HG02970 (cell line): Measurements from ENCODE around the gene BAAT.
"Not testable (repeated sequence)": the region's sequence is repeated elsewhere in the genome, so short reads cannot be mapped to it uniquely, and the experiment has no call there.

Experiments
- ATAC-seq: cut with Tn5 transposase; IDR thresholded peaks from one replicate; pipeline ENCODE4 v1.9.1; 2021; ENCODE audit warnings: mild to moderate bottlenecking, moderate library complexity, moderate number of reproducible peaks; ENCODE audit not compliant: unreplicated experiment, low FRiP score

The BAAT gene

GRCh38 chr9:101366038-101366756 is 18.6 kb downstream of the BAAT start:
- ATAC-seq: no peak

GRCh38 chr9:101365181-101365580 is 19.6 kb downstream of the BAAT start:
- no peak for ATAC-seq

DNA sequence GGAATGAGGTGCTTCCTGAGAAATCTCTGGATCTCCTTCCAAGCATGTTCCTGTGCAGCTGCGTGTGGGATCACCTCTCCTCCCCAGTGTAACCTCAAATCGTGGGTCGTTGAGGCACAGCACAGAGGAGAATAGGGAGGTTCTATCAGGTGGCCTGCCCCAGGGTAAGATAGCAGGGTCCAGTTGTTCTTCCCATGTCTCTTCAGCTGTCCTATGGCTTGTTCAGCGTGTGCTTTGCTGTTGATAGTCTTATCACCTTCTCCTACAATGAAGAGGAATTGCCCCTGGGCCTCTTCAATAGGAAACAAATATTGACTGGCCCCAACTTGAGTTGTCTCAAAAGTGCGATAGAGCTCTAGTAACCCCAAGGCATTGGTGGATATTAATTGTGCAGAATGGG is 22.4 kb downstream of the BAAT start:
- ATAC-seq: no peak

DNA sequence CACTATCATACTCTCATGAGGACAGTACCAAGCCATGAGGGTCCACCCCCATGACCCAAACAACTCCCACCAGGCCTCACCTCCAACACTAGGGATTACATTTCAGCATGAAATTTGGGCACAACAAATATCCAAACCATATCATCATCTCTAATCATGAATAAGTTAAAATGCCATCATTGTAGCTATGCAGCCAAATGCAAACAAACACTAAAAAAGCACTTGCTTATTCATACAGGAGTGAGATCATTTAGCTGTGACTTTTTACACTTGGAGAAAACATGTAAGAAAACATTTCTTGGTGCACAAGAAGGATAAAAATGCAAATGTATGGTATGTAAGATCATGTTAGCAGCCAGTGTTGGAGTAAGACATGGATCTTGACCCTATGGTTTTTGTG is 24.2 kb downstream of the BAAT start:
- ATAC-seq: no peak

GRCh38 chr9:101359679-101360078 is 25.1 kb downstream of the BAAT start:
- no peak for ATAC-seq

DNA sequence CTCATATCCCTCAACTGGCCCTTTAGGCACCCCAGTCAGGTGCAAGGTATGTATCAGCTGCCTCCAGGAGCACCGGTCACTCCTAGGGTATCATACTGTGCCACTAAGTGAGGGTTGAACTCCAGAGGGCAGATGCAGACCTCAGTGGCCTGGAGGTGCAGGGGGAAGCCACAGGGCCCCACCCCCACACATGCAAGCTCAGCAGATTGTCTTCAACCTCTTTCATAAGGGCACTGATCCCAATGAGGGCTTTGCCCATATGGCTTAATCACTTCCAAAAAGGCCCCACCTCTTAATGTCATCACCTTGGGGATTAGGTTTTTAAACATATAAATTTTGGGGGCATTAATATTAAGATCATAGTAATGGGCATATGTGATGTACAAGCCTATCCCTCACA is 28.2 kb downstream of the BAAT start:
- ATAC-seq: no peak

DNA sequence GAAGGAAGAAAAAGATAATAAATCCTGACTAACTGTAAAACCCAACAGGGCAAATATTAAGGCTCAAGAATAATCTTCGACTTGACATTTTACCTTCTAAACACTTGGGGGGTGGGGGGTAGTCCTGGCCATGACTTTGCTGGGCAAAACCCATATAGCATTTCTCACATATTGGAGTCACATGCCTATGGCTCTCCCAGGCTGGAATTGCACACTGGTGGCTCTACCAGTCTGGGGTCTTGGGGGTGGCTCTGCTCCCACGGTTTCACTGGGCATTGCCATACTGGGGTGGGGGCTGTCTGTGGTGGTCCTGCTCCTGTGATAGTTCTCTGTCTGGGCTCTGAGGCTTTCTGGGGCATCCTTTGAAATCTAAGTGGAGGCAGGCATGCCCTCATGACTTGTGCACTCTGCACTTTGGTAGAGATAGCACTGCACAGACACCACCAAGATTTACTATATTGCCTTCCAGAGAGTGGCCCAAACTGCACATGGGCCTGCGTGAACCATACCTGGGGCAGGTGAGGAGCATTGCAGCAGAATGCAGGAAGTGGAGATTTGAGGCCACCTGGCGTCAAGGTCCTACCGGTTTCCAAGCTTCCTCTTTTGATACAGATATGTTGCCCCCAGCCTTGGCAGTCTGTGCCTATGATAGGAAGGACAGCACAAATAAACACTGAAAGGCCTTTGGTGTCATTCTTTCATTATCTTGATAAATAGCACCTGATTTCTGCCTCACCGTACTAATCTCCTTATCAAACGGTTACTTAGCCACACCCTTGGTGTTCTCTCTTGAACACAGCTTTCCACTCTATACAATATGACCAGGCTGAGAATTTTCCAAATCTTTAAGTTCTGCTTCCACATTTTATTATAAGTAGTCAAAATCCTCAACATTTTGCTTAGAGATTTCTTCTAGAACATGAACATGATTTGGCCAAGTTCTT is 29.8 kb downstream of the BAAT start:
- ATAC-seq: no peak

DNA sequence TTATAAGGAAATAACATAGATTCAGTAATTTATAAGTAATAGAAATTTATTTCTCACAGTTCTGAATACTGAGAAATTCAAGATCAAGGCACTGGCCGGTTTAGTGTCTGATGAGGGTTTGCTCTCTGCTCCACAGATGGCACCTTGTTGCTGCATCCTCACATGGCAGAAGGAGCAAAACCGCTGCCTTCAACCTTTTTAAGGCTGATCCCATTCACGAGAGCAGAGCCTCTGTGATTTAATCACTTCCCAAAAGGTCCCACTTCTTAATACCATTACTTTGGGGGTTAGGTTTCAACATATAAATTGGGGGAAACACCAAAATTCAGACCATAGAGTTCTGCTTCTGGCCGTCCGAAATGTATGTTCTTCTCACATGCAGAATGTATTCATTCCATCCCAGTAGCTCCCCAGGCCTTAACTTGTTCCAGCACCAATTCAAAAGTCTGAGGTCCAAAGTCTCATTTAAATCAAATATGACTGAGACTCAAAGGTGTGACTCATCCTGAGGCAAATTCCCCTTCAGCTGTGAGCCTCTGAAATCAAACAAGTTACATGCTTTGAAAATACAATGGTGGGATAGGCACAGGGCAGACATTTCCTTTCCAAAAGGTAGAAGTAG is 30.6 kb downstream of the BAAT start:
- ATAC-seq: no peak

GRCh38 chr9:101353683-101354082 is 31.1 kb downstream of the BAAT start:
- ATAC-seq: no peak

DNA sequence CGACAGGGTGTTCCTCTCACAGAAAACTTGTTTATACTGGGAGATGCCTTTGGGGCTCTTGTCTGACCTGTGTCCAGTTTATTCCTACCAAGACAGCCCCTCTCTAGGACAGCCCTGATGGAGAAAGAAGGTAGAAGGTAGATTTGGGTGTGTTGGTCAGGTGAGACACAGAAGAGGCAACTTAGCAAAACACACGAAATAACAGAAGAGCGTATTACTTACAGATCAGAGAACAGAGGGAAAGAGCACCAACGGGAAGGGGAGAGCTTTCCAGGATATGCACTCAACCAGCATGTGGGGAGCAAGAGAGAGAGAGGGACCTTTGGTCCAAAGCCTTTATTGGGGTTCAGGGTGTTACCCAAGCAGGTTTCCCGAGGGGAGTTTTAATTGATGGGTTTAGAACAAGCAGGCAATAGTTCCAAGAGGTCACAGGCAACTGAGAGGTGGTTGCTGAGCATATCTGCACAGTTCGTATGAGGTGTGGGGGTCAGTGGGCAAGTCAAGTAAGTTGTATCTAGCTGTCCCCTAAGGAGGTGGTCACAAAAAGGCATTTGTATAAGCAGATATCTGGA is 31.8 kb downstream of the BAAT start:
- ATAC-seq: no peak

DNA sequence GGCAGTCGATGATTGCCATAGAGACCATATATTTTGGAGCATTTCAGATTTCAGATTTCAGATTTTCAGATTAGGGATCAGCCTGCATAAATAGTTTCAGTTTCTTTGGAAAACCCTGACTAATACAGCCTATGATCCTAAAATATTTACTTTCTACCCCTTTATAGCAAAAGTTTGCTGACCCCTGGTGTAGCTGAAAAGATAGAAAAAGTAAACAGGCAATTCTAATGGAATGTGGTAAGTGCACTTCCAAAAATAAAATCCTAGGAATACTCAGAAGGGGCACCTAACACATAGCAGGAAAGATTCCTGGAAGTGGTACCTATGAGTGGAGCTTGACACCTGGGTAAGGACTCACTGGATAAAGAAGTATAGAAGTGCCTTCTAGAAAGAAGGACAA is 34.5 kb downstream of the BAAT start:
- ATAC-seq: no peak

DNA sequence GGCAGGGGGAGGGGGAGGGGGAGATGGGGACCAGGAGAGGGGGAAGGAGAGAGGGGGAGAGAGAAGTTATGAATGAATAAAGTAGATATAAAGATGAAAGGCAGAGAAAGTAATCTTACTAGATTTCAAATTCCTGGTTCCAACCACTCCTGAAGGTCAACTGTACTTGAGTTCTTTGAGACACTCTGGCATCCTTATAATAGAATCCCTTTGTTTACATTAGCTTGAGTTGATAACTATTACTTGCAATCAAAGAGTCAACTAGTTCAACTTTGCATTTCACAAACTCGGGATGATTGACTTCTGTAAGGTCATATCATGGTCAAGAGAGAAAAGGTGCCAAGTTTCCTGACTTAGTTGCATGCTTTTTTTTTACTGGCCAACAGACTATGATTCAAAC is 42.2 kb downstream of the BAAT start:
- ATAC-seq: no peak

DNA sequence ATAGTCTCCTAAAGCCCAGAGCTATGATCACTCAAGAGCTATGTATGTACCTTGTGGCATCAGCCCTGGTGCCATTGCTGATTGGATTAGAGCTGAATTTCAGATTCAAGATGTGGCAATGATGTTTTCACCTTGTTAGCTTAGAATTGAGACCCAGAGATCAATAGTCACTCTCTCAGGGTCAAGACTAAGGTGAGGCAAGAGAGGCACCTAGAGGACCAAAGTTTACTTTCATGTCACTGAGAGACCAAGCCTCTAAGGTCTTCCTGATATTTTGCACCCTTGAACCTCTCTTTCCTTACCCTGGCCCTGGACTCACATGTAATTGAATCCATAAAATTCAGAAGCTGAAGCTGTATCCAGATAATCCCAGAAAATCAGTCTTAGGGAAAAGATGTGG is 42.8 kb downstream of the BAAT start:
- no peak for ATAC-seq

GRCh38 chr9:101337237-101337636 is 47.6 kb downstream of the BAAT start:
- ATAC-seq: no peak

DNA sequence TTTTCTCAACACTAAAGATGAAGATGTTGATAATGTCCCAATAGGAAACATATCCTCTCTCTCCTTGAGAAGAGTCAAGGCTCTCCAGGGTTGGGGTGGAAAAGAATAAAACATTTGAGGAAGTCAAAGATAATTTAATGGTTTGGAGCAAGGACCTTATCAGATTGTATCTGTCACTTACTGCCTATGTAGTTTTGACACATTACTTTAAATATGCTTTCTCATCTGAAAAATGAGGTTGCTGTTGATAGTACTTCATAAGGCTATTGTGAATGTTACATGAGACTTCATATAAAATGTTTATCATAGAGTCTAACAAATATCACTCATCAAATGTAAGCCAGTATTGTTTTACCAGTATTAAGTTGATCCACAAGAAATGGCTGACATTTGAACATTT is 48.7 kb downstream of the BAAT start:
- ATAC-seq: no peak

DNA sequence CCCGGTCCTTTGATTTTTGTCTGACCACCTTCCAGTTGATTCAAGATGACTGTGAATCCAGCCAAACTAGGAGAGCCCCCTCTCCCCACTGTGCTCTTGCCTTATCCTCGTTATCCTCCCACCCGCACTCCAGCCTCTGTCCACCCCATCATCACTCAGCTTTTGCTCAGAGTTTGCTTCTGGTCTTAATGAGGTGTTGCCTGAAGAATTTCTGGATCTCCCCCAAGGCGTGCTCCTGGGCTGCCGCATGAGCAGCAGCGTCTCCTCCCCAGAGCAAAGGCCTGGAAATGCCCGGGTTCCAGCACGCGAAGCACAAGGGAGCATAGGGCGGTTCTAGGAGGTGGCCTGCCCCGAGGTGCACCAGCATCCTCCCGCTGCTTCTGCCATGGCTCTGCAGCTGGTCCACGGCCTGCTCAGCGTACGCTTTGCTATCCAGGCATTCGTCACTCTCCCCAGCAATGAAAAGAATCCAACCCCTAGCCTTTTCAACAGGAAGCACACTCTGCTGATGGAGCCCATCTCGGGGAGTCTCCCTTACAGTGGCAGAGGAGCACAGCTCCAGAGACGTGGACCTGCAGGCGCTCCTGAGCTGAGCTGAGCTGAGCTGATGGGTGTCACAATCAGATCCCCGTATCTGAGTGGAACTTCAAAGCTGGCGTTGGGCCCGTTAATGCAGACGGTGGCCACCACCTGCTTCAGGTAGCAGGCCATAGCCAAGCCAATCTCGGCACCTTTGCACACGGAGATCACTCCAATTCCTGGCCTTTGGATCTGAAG is 50.7 kb downstream of the BAAT start:
- no peak for ATAC-seq

DNA sequence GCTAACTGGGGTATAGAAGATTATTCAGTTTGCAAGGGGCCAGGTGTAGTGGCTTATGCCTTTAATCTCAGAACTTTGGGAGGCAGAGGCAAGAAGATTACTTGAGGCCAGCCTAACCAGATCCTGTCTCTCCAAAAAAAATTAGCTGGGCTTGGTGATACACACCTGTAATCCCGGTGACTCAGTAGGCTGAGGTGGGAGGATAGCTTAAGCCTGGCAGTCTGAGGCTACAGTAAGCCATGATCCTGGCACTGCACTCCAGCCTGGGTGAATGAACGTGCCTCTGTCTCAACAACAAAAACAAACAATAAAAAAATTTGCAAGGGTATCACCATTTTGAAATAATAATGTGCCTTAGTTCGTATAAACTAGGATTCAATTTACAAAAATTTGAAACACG is 51.3 kb downstream of the BAAT start:
- ATAC-seq: no peak

DNA sequence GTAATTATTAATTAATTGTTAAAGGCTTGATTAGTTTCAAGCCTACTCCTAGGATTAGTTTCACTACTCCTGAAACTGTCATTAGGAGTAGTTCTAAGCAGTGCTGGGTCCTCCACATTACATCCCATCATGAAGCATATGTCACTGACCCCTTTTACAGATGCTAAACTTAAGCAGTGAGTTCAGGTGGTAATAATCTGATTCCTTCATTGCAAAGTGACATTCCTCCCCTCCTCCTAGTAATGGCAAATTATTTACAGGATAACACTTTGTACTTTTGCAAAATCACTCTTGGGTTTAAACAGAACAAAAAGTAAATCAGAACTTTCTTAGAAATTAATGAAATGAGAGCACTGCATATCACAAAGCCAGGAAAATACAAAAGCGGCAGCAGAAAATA is 52.4 kb downstream of the BAAT start:
- ATAC-seq: no peak

GRCh38 chr9:101327422-101327909 is 57.3 kb downstream of the BAAT start:
- not testable (repeated sequence) for ATAC-seq

DNA sequence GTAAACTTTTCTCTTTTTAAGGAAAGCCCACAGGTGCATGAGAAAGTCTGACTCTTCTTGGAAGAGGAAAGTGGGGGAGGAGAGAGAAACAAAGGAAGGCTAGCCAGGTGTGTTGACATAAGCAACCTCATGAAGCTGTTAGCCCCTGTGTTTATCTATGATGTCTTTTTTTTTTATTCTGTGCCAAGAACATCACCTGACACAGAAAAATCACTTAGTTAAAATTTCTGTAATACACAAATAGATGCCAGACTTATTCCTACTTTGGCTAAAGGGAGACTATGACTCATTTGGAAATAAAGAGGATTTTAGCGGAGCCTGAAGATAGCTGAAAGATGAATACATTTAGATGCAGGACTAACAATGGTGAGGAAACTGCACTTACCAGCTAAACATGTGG is 58.3 kb downstream of the BAAT start:
- ATAC-seq: no peak
